Stimulated activated CD4-positive, alpha-beta T cell treated with anti-CD3 and anti-CD28 coated beads, TNF-alpha, amount 100 ng/mL, for 4 hours (primary cell): ENCODE measurements around the gene ANKH.
"Not testable (repeated sequence)": the region's sequence is repeated elsewhere in the genome, so short reads cannot be mapped to it uniquely, and the experiment has no call there.

Experiments
- DNase-seq, 3 experiments: peaks; one replicate each; pipeline ENCODE4 v3.0.0-alpha.2; 2020; ENCODE audit warnings: low read depth in 3 of 3

Gene ANKH

DNA sequence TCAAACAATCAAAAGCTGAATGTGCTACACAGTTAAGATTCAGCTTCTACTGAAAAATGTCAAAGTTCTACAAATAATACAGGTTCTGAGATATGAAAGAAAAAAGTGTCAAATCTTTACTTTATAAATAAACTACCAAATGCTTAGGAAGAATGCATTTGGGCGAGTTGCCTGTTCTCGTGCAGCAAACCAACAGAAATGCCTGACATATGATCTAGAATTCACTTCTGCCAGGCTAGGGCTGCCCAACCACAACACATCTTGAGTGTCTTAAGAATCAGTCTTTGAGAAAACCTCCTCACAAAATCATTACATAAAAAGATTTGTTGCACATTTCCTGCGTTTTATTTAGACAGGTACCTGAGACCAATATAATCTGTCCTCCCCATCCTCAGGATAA lies 42.2 kb downstream of the ANKH start:
- no peak for DNase-seq

DNA sequence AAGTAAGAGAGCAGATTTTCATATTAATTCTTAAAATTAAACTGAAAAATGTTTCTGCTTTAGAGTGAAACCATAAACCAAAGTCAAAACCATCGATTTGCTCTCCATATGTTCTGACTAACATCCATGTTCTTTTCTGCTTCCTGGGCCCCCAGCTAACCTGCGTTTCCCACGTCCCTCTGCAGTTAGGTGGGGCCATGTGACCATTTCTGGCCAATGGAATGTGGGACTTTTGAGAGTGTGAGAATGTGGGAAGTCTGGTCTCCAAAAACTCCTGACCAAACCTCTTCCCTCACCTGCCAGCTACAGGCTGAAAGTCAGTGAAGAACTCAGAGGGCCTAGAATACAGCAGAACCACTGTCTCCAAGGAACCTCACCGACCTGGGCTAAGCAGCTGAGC lies 44.9 kb downstream of the ANKH start:
- no peak for DNase-seq

DNA sequence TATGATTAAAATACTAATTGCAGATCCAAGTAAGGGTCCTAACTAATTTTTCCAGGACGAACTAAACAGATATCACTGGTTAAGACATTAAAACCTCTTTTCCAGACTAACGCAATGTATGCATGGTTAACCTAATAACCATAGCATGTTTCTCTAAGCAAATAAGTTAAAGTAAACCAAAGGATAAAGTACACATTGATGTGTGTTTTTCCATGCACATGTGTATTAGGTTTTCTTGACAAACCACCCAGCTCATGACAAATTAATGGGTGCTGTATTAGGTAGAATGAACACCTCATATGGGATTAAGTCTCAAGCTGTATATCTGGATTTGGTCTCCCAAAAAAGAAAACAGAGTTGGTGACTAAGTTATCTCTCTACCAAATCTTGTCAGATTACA lies 45.6 kb downstream of the ANKH start:
- DNase-seq = no peak

DNA sequence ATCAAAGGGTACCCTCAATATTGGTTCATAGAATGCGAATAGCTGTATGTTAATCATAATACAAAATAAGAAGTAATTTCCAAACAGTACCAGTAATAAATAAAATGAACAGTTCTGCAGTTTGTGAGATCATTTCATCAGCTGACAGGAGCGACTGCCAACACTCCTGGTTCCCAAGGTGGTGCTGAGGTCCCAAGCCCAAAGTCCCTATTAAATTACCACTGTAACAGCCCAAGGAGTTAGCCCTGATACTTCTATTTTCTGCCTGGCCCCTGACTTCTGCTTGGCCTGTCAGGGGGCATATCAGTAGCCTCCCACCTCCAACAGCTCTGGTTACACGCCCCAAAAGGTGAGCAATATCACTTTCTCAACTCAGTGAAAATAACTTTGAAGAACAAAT lies 47.1 kb downstream of the ANKH start:
- no peak for DNase-seq

DNA sequence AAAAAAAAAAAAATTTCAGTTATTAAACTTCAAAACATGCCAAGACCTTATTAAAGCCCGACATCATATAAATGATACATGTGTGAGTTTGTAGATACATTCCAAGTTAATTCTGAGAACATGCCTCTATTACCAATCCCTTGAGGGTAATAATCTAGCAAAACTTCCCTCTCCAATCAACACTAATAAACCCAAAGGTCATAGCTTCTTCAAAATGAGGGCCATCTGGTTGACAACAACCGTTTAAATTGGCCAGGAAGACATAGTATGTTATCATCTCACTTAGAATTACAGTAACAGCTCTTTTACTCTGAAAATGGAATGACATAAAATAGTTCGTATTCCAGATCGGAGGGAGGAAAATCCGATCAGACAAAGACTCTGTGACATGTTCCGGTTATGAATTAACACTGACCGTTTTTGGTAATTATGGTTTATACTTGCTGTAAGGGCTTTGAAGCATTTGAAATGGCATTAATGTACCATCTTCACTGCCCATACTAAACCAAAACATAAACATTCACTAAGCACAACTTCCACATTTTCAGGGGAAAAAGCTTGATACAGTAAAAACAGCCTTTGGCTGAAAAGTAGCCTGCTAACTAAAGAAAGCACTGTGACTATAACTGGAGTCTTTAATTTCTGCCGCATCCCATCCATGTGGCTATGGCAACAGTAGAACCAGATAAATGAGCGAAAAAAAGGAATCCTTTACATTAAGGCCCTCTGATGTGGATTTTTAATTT lies 50.3 kb downstream of the ANKH start:
- DNase-seq = no peak

DNA sequence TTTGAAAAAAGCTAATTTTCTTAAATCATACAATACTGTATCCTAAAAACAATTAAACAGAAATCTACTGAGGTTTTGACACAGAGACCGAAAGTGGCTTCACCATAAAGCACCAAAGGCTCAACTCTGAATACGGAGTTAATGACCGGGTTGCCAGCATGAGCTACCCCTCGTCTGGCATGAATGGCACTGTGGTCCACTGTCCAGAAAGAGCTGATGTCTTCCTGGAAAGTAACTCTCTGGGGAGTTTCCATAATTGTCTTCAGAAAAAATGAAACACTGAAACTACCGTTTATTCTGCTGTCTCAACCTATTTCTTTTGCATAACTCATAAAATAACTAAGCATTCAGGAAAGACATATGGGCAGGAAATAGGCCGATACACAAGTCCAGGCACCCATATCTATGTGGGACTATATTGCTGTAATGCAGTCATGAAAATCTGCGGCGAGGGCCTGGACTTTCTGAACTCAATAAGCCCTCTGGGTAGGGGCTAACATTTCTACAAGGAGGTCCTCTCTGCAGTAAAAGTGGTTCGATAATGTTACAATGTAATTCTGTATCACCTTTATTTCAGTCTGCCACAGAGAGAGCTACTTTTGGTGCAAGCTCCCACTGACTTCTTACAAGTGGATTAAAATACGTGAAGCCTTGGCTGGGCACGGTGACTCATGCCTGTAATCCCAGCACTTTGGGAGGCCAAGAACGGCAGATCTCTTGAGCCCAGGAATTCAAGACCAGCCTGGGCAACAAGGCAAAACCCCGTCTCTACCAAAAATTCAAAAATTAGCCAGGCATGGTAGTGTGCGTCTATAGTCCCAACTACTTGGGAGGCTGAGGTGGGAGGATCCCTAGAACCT lies 52.4 kb downstream of the ANKH start:
- no peak for DNase-seq

DNA sequence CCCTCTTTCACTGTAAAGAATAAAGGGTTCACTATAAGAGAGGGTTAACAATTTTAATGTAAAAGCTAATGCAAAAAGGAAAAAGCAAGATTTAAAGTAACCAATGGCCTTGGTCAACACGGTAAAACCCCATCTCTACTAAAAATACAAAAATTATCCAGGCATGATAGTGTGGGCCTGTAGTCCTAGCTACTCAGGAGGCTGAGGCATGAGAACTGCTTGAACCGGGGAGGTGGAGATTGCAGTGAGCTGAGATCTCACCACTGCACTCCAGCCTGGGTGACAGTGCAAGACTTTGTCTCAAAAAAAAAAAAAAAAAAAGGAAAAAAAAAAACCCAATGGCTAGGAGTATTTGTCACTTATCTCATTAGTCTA lies 53.8 kb downstream of the ANKH start:
- DNase-seq = not testable (repeated sequence)

DNA sequence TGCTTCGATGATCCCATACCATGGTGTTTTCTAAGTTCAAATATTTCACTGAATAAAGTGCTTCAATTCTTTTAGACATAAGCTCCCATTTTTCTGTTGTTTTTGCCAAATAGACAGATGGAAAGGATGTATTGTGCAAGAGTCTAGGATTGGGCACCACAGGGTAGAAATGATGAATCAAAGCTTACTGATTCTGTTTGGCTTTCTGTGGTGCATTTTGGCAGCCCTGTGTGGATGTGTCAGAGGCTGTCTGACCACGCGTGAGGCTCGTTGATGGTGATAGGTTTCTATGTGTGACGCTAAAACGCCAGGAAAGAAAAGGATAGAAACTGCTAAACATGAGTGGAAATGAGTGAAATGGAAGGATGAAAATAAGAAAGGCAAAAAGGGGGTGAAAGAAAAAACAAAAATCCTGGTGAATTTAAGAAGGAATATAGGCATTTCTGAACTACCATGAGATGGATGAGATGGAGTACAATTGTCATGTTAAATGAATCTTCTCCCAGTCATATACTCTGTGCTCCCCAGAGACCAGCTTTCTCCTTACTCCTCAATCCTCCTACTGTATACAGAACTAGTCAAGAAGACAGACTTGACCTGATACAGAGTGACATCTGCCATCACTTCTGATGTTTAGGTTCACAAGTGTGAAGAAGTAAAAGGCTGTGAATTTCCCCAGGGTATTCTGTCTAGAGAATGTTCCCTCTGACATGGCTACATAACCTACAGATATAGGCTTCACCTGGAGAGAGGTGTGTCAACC lies 54.4 kb downstream of the ANKH start:
- DNase-seq = no peak

DNA sequence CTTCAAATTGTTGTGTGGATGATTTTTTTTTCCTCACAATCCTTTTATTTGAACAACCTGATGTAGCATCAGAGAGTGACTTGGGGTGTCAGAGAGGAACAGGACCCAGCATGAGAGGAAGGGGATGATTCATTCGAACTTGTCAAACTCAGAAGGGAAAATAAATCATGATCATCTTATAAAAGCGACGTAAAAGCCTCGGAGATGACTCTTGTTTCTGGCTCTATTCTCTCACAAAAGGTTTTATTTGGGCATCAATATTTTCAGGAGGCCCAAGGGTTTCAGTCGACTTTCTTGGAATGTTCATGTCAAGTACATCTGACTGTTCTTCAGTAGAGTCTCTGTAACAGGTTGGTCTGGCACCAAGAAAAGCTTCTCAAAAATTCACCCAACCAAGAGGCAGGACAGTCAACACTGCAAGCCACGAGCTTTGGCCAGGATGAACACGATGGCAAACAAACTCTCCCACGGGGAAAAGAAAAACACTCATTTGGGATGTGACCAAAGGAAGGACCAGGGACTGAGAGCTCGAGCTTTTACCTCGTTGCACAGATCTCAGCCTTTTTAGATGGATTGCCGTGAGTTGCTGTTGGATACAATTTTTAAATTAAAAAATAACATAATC lies 55.1 kb downstream of the ANKH start:
- no peak for DNase-seq

DNA sequence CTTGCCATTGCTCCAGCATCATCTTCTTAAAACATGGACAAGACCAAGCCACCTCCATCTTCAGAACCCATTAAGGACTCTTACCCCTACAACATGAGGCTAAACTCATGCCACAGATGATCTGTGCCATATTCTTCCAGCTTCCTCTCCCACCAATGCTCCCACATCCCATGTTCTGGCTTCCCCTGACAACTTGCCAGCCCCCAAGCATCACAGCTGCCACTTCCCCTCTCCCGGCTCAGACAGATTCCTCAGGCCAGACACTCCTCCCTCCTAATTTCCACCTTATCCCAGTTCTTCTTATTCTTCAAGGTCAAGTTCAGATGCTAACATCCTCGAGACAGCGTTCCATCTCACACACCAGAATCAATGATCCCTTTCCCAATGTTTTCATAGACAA lies 57.8 kb downstream of the ANKH start:
- DNase-seq = no peak

DNA sequence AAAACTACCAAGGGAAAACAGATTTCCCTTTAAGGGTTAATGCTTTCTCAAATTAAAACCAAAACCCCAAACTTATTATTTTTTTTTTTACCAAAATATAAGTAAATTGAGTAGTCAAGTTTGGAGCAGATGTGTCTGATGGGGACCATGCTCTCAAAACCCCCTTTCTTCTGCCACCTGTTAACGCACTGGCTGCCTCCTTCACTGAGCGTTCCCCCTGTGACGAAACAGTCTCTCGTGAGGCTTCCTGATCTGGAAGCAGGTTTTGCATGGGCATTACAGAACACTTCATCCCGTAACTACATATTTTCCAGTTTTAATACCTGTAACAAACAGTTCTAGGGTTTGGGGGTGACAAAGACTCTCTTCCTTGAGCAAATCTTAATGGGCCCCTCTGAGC lies 59.4 kb downstream of the ANKH start:
- no peak for DNase-seq

DNA sequence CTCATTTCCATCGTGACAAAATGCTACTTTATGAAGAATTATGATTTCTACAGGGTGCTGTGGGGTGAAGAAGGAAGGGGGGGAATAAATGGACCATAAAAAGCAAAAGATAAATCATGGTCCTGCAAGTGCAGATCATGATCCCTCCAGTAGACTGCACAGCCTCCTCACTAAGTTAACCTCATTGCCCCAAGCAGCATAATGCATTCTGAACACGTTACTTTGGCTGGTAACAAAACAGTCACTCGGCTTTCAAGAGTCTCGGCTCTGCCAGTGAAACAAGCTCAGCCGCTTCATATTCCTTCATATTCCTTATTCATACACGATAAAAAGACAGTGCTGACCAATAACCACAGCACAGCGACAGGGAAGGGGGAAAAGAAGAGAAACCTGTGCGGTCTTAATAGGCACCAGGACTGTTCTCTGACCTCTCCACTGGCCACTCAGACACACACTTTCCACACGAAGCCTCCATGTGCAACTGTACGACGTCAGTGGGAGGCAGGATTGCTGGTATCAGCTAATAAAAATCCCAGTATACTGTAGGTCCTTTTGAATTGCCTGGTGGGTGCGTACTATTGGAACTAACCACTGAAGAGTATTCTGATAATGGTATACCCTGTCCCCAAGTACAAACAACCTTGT lies 60.5 kb downstream of the ANKH start:
- no peak for DNase-seq

DNA sequence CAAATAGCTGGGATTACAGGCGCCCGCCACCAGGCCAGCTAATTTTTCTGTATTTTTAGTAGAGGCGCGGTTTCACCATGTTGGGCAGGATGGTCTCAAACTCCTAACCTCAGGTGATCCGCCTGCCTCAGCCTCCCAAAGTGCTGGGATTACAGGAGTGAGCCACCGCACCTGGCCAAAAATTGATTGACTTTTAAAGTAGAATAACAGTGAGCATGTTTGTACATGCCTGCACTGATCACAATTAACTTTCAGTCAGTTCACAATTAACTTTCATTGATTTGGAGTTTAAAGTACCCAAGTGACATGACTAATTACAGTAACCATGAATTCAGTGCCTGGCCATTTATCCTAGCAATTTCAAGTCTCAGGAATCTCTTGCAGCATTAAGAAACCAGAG lies 61.3 kb downstream of the ANKH start:
- no peak for DNase-seq

DNA sequence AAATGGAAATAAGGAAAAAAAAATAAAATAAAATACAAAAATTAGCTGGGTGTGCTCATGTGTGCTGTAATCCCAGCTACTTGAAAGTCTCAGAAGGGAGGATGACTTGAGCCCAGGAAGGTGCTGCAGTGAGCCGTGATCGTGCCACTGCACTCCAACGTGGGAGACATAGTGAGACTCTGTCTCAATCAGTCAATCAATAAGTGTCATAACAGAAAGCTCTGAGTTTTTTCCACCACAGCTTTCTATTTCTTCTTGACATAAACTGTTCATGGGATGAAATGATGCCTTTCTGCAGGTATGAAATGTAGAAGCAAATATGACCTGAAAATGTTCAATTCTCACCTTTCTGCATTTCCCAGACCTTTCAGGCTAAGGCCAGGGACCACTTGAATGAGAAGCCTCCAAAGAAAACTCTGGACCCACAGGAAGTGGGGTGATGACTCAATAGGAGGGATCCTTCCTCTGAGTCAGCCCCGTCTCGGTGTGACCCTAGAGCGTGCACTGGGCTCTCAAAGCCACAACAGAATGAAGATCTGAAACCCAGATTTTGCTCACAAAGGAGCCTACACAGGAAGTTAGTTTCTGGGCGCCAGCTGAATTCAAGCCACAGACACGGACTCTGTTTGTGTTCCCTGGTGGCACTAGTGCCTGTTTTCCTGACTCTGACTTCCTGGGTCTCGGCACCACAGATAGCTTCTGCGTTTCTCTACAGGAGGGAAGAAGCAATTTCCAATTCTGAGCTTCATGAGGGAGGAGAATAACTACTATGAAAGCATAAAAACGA lies 62.0 kb downstream of the ANKH start:
- DNase-seq = peak; percentile 15 to 48 (median 38)

DNA sequence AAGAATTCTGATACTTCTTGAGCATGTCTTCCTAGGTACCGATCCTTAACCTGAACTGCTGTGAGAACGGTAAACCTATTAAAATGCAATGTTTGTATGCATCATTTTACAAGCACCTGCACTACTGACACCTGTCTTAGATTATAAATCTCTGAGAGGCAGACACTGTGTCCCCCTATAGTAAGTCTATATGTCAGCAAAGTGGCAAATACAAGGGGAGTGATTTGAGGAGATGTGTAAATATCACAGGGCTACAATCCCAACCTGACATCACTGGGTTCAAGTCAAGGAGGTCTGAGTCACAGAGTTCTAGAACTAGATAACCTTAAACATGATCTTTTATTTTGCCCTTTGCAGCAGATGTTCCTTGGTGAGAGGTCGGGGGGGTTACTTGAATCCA lies 64.1 kb downstream of the ANKH start:
- no peak for DNase-seq

DNA sequence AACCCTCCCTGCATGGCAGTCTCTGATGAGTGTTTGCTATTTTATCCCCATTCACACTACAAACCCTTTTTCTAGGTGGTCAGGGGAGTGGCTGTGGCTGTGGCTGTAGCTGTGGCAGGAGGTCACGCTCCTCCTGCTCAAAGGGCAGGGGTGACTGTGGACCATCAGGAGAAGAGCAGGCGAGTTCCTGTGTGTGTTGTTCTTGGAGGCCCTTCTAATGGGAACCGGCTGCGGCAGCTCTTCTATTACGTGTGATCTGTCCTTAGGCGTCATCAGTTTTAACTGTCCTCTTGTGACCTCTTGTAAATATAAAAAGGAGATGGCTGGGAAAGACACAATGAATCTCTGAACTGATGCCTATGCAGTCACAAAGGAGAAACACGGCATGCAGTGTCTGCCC lies 65.1 kb downstream of the ANKH start:
- no peak for DNase-seq

DNA sequence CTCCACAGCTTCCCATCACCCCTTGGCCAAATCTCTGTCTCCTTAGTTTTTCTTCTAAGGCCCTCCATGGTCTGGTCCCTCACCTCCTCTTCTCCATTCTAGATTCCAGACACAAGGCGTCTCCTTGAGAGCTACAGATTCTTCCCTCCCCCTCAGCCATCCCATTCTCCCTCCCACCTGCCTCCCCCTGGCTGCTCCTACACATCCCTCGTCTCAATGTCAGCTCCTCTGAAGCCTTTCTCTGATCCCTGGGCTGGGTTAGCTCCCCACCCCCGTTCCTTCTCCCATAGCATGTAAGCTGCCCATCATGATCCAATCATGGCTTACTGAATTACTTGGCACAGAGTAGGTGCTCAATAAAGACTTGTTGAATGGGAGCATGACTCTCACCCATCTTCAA lies 69.0 kb downstream of the ANKH start:
- no peak for DNase-seq

DNA sequence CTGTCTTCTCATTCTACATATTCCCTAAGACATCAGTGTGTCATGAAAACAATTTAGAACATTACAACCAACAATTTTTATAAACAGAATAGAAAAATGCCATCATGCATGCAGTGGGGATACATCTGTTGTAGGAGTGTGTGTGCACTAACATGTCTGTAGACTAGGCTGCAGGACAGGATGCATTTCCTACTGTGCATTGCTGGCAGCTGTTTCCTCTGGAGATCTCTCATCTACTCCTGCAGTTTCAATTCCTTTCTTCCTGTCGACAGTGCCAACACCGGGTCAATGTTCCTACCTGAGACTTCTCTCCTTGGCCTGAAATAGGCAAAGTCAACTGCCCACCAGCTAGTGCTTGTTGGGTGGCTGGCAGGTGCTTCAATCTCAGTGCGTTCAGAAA lies 69.8 kb downstream of the ANKH start:
- no peak for DNase-seq

DNA sequence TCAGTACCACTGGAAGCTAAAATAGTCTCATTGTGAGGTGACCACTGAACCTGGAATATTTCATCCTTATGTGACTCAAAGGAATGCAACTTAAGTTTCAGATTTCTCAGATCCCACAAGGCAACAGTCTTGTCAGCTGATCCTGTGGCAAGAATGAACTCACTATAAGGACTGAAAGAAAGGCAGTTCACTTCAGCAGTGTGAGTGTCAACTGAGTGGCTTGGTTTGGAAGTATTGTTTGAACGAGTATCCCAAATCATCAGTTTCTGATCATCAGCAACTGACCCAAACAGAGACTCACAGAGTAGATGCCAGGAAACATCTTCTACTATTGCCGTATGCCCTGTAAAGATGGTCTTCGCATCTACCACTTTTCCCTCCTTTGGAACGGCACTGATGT lies 74.2 kb downstream of the ANKH start:
- not testable (repeated sequence) for DNase-seq

DNA sequence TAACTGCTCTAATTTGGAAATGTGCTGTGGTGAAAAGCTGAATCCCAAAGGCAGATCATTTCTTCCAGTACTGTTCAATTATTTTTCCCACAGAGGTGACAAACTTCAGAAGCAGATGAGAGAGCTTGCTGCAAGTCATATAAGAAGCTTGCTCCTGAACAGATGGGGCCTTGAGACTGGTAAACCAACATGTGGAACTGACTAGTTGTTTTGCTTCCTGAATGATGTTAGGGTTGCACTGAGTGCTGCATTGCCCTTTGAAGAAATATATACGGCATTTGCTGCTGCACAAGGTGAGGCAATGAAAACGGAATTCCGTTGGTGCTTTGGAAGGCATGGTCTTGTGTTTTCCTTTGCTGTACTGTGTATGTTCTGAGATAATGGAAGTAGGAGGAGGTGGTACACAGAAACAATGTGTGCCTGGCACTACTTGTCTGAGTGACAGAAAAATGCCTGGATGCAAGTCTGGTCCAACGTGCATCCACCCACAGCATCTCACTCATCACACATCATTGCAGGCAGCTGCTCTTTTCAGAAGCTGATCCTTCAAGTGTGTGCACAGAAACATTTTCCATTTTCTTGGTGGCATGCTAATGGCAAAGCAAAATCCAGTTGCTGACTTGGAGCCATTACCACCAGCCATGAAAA lies 76.9 kb downstream of the ANKH start:
- DNase-seq = no peak
